NCI-H2227 (cell line): ENCODE data around the gene BUB3.
A peak's percentile ranks its signal among the peaks of the same experiment; 100 is the strongest.

Experiments
- DNase-seq: peaks from one replicate; lab custom pipeline; 2025; ENCODE audit not compliant: unreplicated experiment; lab: John Stamatoyannopoulos, UW

Gene BUB3, protein sequence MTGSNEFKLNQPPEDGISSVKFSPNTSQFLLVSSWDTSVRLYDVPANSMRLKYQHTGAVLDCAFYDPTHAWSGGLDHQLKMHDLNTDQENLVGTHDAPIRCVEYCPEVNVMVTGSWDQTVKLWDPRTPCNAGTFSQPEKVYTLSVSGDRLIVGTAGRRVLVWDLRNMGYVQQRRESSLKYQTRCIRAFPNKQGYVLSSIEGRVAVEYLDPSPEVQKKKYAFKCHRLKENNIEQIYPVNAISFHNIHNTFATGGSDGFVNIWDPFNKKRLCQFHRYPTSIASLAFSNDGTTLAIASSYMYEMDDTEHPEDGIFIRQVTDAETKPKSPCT

DNA sequence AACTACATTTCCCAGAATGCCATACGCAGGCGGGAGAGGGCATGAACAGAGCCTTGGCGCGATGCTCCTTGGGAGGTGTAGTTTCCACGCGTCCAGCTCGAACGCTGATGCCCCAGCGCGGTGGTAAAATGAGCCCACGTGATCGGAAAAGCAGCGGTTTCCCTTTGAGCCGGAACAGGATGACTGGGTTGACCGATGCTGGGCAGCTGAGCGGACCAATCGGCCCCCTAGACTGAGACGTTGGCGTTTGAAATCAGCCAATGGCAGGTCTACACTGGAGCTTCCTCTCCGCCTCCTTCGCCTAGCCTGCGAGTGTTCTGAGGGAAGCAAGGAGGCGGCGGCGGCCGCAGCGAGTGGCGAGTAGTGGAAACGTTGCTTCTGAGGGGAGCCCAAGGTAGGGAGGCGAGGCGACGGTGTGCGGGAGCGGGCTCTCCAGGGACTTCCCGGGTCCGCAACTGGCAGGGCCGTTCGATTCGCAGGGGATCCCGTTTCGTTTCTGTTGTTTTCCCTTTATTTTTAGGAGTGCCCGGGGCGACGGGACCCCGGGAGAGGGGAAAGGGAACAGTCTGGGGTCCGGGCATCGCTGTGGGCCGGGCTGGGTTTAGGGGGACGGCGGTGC, at the start of gene BUB3:
Gene BUB3 (plus strand): TSS at position 311 of the 619 bp plus-strand sequence. CDS start 516 bp downstream, outside the sequence.
- peak; percentile 98 for DNase-seq

DNA sequence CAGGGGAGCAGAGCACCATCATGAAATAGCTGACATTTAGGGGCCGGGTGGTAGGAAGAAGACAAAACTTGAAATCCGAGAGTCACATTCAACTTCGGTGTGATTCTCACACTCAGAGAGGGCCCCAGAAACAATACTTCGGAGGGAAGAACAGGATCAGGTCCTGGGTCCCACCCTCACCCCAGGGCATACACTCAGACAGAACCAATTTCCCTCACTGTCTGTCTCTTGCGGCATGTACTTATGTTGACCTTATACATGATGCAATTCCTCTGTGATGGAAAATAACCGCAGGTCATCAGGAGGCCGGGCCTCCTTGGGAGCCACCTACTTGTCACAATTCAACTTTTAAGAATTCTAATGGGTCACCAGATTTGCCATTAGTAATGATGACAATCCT, 44.7 kb upstream of the BUB3 start:
- no peak for DNase-seq

DNA sequence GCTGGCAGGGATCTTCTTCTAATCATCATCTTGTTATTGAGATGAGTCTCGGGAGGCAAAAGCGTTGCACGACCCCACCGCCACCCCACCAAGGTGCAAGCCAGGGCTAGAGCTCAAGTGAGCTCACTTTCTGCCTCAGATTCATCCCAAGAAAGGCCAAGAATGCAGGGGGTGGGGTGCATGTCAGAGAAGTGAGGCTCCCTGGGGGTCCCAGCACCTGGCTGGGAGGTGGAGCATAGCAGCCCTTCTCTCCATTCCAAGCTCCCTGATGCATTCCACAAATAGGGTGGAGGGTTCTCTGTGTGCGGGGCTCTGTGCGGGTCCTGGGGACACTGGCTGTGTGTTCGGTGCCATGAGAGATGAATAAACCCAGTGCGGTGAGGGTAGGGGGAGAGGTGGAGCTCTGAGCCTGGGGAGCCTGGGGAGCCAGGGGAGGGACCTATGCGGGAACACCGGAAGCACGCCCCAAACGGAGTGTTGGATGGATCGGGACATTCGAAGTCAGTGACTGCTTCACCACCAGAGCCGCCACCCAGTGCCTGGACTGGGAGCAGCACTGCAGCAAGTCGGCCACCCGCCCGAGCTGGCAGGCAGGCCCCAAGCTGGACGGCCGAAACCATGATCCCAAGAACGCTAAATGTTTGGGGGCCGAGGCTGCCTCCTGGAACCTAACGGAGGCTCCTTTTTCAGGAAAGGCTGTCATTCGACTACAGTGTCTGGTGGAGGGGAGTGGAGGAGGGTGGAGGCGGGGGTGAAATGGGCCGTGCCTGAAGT, 36.4 kb upstream of the BUB3 start:
- DNase-seq: peak; percentile 42

DNA sequence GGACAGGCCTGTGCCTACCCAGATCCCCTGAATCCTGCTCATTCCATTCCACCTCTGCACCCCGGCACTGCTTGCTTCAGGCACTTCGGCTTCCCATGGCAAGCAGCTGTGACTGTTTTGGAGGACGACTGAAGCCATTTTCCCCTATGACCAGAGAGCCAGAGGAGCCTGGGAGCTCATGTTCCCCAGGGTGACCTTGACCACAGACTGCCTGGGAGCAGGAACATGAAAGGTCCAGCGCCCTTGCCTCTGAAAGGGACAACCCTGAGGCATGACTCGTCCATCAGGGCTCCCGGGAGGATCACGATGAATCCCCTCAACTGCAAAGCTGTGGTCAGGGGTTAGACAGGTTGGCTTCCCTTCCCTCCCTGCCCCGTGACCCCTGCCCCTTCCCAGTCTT, 35.1 kb upstream of the BUB3 start:
- no peak for DNase-seq

GRCh38 chr10:123126246-123126645, 28.0 kb upstream of the BUB3 start:
- DNase-seq: no peak

DNA sequence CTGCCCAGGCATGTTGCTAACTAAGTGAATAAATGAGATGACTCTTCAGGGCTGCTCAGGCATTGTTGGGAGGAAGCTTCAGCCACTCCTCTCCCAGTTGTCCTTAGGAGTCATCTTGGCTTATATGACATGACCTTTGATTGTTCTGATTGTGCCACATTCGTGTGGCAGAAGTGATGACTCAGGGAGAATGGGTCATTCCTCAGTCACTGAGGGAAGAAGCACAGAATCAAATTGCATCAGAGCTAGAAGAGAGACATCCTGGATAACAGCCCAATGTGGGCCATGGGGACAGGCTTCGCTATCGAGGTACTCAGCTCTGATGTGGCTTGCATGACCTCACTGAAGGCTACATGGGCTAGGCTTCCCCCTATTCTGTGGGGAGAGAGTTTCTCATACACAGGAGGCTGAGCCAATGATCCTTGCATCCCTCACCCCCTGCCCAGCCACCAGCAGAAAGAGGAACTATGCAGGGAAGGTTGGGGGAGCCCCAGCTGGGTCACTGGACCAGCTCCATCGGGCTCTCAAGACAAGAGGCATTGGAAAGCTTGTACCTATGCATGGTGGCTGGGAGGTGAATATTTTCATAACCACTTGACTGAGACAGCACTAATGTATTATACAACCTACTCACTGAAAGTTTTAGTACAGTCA, 24.5 kb upstream of the BUB3 start:
- DNase-seq: no peak

DNA sequence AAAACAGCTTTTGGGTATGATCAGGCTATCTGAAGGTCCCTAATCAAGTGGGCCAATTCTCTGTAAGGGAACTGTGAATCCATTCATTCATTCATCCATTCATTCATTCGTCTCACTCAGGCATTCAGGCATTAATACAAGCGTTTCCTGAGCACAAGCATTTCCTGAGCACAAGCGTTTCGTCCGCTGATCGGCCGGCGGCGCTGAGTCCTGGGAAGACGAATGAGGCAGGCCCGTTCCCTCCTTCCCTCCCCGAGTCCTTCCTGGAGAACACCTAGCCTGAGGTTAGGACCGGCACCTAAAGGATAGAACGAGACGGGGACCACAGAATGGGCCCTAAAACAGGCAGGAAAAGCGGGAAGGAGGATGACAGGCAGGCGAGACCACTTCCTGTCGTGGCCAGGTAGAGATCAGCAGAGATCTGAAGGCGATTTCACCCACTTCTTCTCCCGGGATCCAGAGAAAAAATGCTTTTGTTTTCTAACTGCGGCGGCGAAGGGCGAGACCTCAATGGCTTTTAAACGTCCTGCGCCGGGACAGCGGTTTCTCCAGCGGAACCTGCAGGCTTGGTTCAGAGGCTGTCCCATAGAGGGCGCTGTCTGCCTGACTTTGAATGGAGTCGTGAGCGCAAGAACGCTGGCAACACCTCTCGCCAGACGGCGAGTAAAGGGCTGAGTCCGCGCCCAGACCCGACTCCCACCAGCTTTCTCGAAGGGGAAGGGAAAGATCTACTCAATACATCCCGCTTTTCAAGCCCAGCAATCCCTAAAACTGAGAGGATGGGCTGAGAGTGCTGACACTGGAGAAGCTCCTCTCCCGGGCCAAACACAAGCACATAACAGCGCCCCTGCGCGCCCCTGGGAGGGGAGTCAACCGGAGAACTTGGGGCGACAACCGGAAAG, 21.4 kb upstream of the BUB3 start:
- peak; percentile 82 for DNase-seq

DNA sequence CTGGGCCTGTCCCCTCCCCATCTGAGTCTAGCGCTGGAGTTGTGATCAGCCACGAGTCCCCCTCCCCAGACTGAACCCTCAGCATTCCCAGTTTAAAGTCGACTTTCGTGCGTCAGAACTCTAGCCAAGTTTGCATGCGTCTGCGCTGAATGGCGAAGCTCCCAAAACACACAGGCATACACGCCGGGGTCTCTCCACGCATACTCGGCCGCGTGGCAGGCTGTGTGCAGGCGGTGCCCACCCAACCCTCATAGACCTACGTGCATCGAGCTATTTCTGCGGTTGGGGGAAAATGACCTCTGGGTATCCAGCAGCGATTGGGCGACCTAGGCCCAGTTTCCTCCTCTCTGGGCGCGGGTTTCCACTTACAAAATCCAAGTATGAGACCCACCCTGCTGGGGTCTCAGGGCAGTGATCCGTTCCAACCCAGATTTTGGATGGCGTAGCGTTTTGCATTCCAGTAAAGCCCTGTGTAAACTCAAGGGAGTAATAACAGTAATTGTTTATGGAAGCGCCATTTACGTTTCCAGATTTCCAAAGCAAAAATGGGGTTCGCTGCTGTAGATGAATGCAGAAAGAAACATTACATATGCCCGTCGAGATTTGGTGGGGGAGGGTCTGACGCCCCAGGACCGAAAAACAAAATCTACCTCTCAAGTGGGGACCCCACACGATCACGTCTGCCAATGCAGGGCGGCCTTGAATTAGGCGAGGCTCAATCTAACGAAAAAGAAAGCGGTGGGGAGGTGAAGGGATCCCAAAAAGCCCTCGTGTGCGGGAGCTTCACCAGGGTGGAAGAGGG, 20.5 kb upstream of the BUB3 start:
- DNase-seq: no peak

DNA sequence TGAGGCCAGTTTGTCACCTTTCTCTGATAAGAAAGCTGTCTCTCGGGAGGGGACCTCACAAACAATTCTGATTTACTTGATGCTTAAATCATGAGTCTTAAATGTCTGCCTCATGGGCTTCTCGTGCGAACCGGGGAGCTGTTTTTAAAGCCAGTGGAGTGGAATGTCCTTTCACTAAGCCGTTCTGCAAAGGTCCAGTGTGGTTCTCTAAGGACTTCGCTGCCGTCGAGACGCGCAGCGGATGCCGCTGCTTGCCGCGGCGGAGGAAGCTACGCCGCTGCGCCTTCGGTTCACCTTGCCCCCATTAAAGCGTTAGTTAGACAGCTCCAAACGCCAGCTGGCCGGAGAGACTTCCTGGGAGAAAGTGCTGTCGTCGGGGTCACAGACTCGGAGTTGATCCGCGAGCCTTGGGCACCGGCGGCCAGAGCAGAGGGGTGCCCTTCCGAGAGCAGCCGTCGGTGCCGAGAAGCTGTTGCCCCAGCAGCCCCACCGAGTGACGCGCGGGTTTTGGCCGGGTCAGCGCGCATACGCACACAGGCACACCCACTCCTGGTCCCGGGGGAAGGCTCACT, 19.8 kb upstream of the BUB3 start:
- DNase-seq: peak; percentile 23

GRCh38 chr10:123134915-123135414, 19.2 kb upstream of the BUB3 start:
- DNase-seq: peak; percentile 20

DNA sequence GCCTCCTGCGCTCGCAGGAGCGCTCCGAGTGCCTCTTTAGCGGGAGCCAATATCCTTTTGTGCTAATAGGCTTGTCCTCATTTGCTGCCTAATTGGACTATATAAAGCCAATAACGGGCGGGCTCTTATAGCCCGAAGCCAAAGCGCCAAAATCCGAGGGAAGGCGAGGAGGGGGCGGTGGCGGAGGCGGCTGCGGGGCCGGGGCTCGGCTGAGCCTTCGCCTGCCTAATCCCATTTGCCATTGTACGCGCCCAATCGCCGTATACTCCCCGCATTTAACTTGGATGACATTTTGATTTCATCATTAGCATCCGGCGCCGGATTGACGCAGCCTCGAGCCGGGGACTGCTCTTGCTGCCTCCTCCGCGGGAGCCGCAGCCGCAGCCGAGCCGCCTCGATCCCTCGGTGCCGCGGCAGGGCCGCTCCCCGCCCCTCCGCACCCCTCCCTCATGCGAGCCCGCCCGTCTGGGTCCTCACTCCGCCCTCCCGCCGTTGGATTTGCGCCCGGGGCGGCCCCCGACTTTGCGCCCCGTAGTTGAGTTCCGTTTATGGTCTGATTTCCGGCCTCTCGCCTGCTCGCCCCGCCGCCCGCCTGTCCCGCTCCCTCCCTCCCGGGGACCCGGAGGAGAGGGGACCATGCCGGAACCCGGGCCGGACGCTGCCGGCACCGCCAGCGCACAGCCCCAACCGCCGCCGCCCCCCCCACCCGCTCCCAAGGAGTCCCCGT, 18.6 kb upstream of the BUB3 start, which contains the start of gene HMX3:
Gene HMX3 (plus strand): TSS at position 556 of the 727 bp plus-strand sequence. CDS start 81 bp downstream, at position 637.
- DNase-seq: no peak

- DNase-seq: no peak
Measured at GRCh38 chr10:123136221-123136805, 17.9 kb upstream of the BUB3 start.

DNA sequence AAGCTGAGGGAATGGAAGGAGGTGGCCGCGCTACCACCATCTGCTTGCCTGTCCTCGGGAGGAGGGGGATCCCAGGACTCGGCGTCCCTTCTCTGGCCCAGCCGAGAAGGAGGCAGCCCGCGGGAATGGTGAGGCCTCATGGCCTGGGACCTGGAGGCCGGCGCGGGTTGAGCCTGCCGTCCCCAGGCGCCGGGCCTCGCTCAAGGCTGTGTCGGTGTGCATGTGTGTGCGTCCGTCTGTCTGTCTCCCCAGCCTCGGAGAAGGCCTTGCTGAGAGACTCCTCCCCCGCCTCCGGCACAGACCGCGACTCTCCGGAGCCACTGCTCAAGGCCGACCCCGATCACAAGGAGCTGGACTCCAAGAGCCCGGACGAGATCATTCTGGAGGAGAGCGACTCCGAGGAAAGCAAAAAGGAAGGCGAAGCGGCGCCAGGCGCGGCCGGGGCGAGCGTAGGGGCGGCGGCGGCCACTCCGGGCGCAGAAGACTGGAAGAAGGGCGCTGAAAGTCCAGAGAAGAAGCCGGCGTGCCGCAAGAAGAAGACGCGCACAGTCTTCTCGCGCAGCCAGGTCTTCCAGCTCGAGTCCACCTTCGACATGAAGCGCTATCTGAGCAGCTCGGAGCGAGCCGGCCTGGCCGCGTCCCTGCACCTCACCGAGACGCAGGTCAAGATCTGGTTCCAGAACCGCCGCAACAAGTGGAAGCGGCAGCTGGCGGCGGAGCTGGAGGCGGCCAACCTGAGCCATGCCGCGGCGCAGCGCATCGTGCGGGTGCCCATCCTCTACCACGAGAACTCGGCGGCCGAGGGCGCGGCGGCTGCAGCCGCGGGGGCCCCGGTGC, 17.2 kb upstream of the BUB3 start:
- DNase-seq: peak; percentile 43

- no peak for DNase-seq
Measured at GRCh38 chr10:123139165-123139520, 15.1 kb upstream of the BUB3 start.

DNA sequence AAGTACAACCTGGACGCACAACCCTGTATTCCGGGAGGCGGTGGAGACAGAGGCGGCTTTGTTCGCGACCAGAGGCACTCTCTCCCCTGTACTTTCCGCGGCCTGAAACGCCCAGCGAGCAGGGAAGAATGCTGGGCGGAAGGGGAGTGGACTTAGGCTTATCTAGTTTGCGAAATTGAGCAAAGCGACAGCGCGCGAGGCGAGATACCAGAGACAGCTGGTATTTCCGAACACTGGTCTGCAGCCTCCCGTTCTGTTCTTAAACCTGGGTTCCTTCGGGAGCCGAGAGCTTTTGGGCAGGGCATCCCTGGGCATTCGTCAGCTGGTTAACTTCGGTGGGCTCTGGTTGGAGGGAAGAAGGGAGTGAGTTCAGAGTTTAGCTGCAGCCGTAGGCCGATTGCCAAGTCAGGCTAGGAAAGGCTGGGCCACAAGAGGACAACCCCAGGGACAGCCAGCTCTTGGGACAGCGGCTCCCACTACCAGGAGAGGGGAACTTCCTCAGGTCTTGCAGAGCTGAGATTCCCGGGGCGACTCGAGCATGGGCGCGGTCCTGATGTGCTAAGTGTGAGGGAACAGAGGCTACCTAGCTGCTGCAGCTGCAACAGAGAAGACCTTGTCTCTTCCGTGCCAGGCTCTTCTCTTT, 14.6 kb upstream of the BUB3 start:
- peak; percentile 32 for DNase-seq

GRCh38 chr10:123140164-123140982, 13.8 kb upstream of the BUB3 start:
- peak; percentile 25 for DNase-seq
